Epidermal melanocyte (primary cell): ENCODE measurements around the gene CNTNAP3B.
"Not testable (repeated sequence)": the region's sequence is repeated elsewhere in the genome, so short reads cannot be mapped to it uniquely, and the experiment has no call there.

Experiments used
- DNase-seq: peaks from one replicate; pipeline ENCODE4 v3.0.0; 2011; ENCODE audit warnings: low spot score; ENCODE audit not compliant: insufficient read length

The CNTNAP3B gene

GRCh38 chr9:42129073-42129729, at the start of gene CNTNAP3B:
Gene CNTNAP3B (minus strand): TSS chr9:42129426. CDS start chr9:42129094, 332 bp downstream.
- not testable (repeated sequence) for DNase-seq

- not testable (repeated sequence) for DNase-seq
Measured at GRCh38 chr9:42160299-42160698, 31.1 kb upstream of the CNTNAP3B start.

- not testable (repeated sequence) for DNase-seq
Measured at GRCh38 chr9:42127056-42127841, 2.0 kb downstream of the CNTNAP3B start.

GRCh38 chr9:42121007-42121406, 8.2 kb downstream of the CNTNAP3B start:
- DNase-seq: not testable (repeated sequence)

- not testable (repeated sequence) for DNase-seq
Measured at GRCh38 chr9:42095929-42096328, 33.3 kb downstream of the CNTNAP3B start.

GRCh38 chr9:42084559-42084952, 44.7 kb downstream of the CNTNAP3B start:
- DNase-seq: not testable (repeated sequence)

- not testable (repeated sequence) for DNase-seq
Measured at GRCh38 chr9:42083877-42084558, 45.2 kb downstream of the CNTNAP3B start.

- not testable (repeated sequence) for DNase-seq
Measured at GRCh38 chr9:42080376-42080775, 48.9 kb downstream of the CNTNAP3B start.

GRCh38 chr9:42074868-42075267, 54.4 kb downstream of the CNTNAP3B start:
- not testable (repeated sequence) for DNase-seq

- DNase-seq: not testable (repeated sequence)
Measured at GRCh38 chr9:42071026-42071425, 58.2 kb downstream of the CNTNAP3B start.

- DNase-seq: not testable (repeated sequence)
Measured at GRCh38 chr9:42070035-42070799, 59.0 kb downstream of the CNTNAP3B start.

GRCh38 chr9:42053874-42054273, 75.4 kb downstream of the CNTNAP3B start:
- DNase-seq: not testable (repeated sequence)

GRCh38 chr9:42050701-42051100, 78.5 kb downstream of the CNTNAP3B start:
- not testable (repeated sequence) for DNase-seq

GRCh38 chr9:42044422-42045010, 84.7 kb downstream of the CNTNAP3B start:
- DNase-seq: not testable (repeated sequence)

GRCh38 chr9:42033541-42033940, 95.7 kb downstream of the CNTNAP3B start:
- not testable (repeated sequence) for DNase-seq

- not testable (repeated sequence) for DNase-seq
Measured at GRCh38 chr9:42020639-42021038, 108.6 kb downstream of the CNTNAP3B start.

GRCh38 chr9:42018220-42018922, 110.9 kb downstream of the CNTNAP3B start:
- not testable (repeated sequence) for DNase-seq

- DNase-seq: not testable (repeated sequence)
Measured at GRCh38 chr9:42014317-42014716, 114.9 kb downstream of the CNTNAP3B start.

- DNase-seq: not testable (repeated sequence)
Measured at GRCh38 chr9:41991607-41992006, 137.6 kb downstream of the CNTNAP3B start.

GRCh38 chr9:41980271-41980670, 149.0 kb downstream of the CNTNAP3B start:
- not testable (repeated sequence) for DNase-seq
